ENCODE data around the gene CACNG3.
"Not testable (repeated sequence)": the region's sequence is repeated elsewhere in the genome, so short reads cannot be mapped to it uniquely, and the experiment has no call there.

Gene CACNG3

GRCh38 chr16:24332582-24333090 is 76.5 kb downstream of the CACNG3 start:
- DNase-seq (ENCODE audit: low spot score) = no peak

GRCh38 chr16:24336491-24336890 is 80.4 kb downstream of the CACNG3 start:
- DNase-seq (ENCODE audit: low spot score) = no peak

- DNase-seq (ENCODE audit: low spot score) = no peak
Observed at GRCh38 chr16:24337013-24337412, 80.9 kb downstream of the CACNG3 start.

- DNase-seq (ENCODE audit: low spot score) = not testable (repeated sequence)
Observed at GRCh38 chr16:24343829-24344228, 87.7 kb downstream of the CACNG3 start.

- no peak for DNase-seq (ENCODE audit: low spot score)
Observed at GRCh38 chr16:24344784-24345183, 88.6 kb downstream of the CACNG3 start.

GRCh38 chr16:24345704-24346103 is 89.6 kb downstream of the CACNG3 start:
- no peak for DNase-seq (ENCODE audit: low spot score)

- no peak for DNase-seq (ENCODE audit: low spot score)
Observed at GRCh38 chr16:24346734-24347133, 90.6 kb downstream of the CACNG3 start.

GRCh38 chr16:24347556-24347955 is 91.4 kb downstream of the CACNG3 start:
- DNase-seq (ENCODE audit: low spot score) = no peak

- no peak for DNase-seq (ENCODE audit: low spot score)
Observed at GRCh38 chr16:24348545-24349290, 92.6 kb downstream of the CACNG3 start.

GRCh38 chr16:24349320-24349719 is 93.2 kb downstream of the CACNG3 start:
- no peak for DNase-seq (ENCODE audit: low spot score)

- no peak for DNase-seq (ENCODE audit: low spot score)
Observed at GRCh38 chr16:24352746-24353145, 96.6 kb downstream of the CACNG3 start.

- DNase-seq (ENCODE audit: low spot score) = no peak
Observed at GRCh38 chr16:24353622-24354021, 97.5 kb downstream of the CACNG3 start.

- no peak for DNase-seq (ENCODE audit: low spot score)
Observed at GRCh38 chr16:24357511-24357910, 101.4 kb downstream of the CACNG3 start.

GRCh38 chr16:24358117-24358516 is 102.0 kb downstream of the CACNG3 start:
- no peak for DNase-seq (ENCODE audit: low spot score)

- DNase-seq (ENCODE audit: low spot score) = no peak
Observed at GRCh38 chr16:24359490-24359889, 103.4 kb downstream of the CACNG3 start.

- no peak for DNase-seq (ENCODE audit: low spot score)
Observed at GRCh38 chr16:24360936-24361335, 104.8 kb downstream of the CACNG3 start.

GRCh38 chr16:24364596-24364995 is 108.5 kb downstream of the CACNG3 start:
- DNase-seq (ENCODE audit: low spot score) = no peak

GRCh38 chr16:24367186-24367710 is 111.1 kb downstream of the CACNG3 start:
- DNase-seq (ENCODE audit: low spot score) = peak; percentile 9

GRCh38 chr16:24372824-24373223 is 116.7 kb downstream of the CACNG3 start:
- DNase-seq (ENCODE audit: low spot score) = peak; percentile 5

- DNase-seq (ENCODE audit: low spot score) = no peak
Observed at GRCh38 chr16:24378999-24379398, 122.9 kb downstream of the CACNG3 start.

- DNase-seq (ENCODE audit: low spot score) = no peak
Observed at GRCh38 chr16:24381470-24382118, 125.5 kb downstream of the CACNG3 start.

GRCh38 chr16:24382762-24383407 is 126.8 kb downstream of the CACNG3 start:
- DNase-seq (ENCODE audit: low spot score) = no peak

- DNase-seq (ENCODE audit: low spot score) = no peak
Observed at GRCh38 chr16:24394341-24394740, 138.2 kb downstream of the CACNG3 start.
